HG03575 (cell line): ENCODE data around the gene RAB29.

Source experiments
- ATAC-seq: cut with Tn5 transposase; IDR thresholded peaks from one replicate; pipeline ENCODE4 v1.9.1; 2021; ENCODE audit not compliant: unreplicated experiment, insufficient number of reproducible peaks, low FRiP score; ENCODE audit errors: extremely low read depth

Gene RAB29

GRCh38 chr1:205800427-205800826 lies 25.1 kb upstream of the RAB29 start:
- no peak for ATAC-seq

GRCh38 chr1:205798577-205798976 lies 23.3 kb upstream of the RAB29 start:
- ATAC-seq = no peak

GRCh38 chr1:205797168-205797567 lies 21.9 kb upstream of the RAB29 start:
- no peak for ATAC-seq

- ATAC-seq = no peak
Observed at GRCh38 chr1:205794011-205794730, 18.9 kb upstream of the RAB29 start.

- no peak for ATAC-seq
Observed at GRCh38 chr1:205792961-205793673, 17.8 kb upstream of the RAB29 start.

- ATAC-seq = no peak
Observed at GRCh38 chr1:205792481-205792881, 17.2 kb upstream of the RAB29 start.

- ATAC-seq = no peak
Observed at GRCh38 chr1:205791568-205792180, 16.4 kb upstream of the RAB29 start.

- no peak for ATAC-seq
Observed at GRCh38 chr1:205787287-205787916, 12.1 kb upstream of the RAB29 start.

GRCh38 chr1:205786601-205787000 lies 11.3 kb upstream of the RAB29 start:
- no peak for ATAC-seq

GRCh38 chr1:205785446-205785845 lies 10.2 kb upstream of the RAB29 start:
- ATAC-seq = no peak

- ATAC-seq = no peak
Observed at GRCh38 chr1:205783904-205784303, 8.6 kb upstream of the RAB29 start.

- no peak for ATAC-seq
Observed at GRCh38 chr1:205783433-205783795, 8.1 kb upstream of the RAB29 start.

- ATAC-seq = no peak
Observed at GRCh38 chr1:205782627-205783432, 7.5 kb upstream of the RAB29 start.

GRCh38 chr1:205780335-205780734 lies 5.1 kb upstream of the RAB29 start:
- no peak for ATAC-seq

- ATAC-seq = no peak
Observed at GRCh38 chr1:205777994-205778393, 2.7 kb upstream of the RAB29 start.

GRCh38 chr1:205775717-205776056 lies 405 bp upstream of the RAB29 start:
- ATAC-seq = no peak

GRCh38 chr1:205774198-205775014 lies 876 bp downstream of the RAB29 start:
- no peak for ATAC-seq

- ATAC-seq = no peak
Observed at GRCh38 chr1:205772607-205773032, 2.7 kb downstream of the RAB29 start.
